WI38 (cell line): ENCODE data around the gene ZBED1.

Experiments used
- H3K4me3 ChIP-seq: 2 replicates; pipeline ENCODE4 v1.5.1; 2011; ENCODE audit warnings: low read depth, mild to moderate bottlenecking, control low read depth, low read length
- TF ChIP-seq, protein P1 (sequence below): IDR thresholded peaks from 2 replicates; pipeline ENCODE4 v1.5.1; 2012; ENCODE audit warnings: low read depth, mild to moderate bottlenecking, control low read depth, low read length

Gene ZBED1

DNA sequence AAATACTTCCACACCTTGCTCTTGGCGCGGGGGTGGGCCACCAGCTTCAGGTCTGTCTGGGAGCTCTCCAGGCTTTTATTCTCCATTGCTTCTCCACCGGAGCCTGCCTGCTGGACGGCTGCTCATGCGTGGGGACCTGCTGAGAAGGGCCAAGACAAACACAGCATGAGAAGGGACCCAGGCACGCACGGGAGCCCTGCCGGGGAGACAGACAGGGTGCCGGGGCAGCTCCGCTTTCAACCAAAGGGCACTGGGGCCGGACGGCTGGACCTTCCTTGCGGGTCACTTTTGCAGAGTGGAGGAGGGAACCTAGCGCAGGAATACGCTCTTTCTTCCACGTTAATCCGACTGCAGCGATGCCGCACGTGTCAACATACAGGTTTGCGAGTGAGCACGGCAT, 10.1 kb downstream of the ZBED1 start:
- TF ChIP-seq, protein P1, sequence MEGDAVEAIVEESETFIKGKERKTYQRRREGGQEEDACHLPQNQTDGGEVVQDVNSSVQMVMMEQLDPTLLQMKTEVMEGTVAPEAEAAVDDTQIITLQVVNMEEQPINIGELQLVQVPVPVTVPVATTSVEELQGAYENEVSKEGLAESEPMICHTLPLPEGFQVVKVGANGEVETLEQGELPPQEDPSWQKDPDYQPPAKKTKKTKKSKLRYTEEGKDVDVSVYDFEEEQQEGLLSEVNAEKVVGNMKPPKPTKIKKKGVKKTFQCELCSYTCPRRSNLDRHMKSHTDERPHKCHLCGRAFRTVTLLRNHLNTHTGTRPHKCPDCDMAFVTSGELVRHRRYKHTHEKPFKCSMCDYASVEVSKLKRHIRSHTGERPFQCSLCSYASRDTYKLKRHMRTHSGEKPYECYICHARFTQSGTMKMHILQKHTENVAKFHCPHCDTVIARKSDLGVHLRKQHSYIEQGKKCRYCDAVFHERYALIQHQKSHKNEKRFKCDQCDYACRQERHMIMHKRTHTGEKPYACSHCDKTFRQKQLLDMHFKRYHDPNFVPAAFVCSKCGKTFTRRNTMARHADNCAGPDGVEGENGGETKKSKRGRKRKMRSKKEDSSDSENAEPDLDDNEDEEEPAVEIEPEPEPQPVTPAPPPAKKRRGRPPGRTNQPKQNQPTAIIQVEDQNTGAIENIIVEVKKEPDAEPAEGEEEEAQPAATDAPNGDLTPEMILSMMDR = no peak
- H3K4me3 ChIP-seq = no peak overlapping the region

DNA sequence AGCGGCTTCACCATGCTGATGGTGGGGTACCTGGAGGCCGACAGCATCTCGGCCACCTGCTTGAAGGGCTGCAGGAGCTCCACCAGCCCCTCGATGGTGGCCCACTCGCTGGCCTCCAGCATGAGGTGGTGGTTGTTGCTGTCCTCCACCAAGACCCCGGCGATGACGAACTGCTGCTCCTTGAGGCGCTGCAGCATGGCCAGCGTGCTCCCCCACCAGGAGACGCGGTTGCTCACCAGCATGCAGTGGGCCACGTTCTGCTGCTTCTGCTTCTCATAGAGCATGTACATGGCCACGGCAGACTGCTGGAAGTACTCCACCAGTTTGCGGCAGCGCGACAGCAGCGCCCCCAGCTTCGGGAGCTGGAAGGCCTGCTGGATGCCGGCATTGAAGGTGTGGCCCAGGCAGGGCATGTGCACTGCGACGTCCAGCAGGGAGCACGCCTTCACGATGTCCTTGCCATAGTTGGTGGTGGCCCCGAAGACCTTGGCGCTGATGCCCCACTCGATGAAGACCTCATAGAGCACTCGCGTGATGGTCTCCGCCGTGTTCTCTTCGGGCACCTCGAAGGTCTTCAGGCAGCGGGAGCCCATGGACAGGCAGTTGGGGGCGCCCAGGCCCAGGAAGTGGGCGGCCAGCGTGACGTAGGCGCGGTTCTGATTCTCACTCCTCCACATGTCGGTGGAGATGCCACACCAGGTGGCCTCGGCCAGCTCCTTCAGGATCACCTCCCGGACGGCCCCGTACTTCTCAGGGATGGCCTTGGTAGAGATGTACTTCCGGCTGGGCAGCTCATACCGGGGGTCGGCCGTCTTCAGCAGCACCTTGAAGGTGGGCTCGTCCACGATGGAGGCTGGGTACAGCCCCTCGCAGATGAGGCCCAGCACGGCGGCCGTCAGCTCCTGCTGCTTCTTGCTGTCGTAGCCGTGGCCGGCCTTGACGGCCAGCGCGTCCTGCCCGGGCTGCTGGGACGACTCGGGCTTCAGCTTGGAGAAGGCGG, 11.0 kb downstream of the ZBED1 start:
- TF ChIP-seq, protein P1 = no peak
- no peak overlapping the region for H3K4me3 ChIP-seq

DNA sequence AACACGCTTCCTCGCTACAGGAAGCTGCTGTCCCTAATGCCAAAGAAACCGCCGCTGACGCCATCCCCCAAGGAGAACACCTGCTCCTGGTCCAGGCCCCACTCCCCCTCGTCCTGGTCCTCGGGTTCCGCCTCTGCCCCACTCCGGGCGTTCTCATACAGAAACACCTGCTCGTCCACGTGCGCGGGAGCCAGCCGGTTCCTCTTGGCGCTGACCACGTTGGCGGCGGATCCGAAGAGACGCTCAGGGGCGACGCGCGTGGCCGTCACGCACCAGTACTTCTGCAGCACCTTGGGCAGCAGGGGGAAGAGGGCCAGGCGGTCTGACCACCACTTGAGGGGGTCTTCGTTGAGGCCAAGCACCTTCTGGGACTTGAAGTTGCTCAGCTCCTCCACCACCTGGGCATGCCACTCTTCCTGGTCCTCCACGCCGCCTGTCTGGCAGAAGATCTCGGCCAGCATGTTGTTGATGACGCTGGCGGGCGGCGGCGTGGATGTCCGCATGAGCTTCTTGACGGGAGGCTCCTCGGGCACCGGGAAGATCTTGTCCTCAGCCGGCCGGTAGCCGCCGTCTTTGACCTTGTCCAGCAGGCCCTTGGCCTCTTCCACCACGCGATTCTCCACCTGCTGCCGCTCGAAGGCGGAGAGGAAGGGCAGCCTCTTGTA, 12.0 kb downstream of the ZBED1 start:
- no peak overlapping the region for H3K4me3 ChIP-seq
- TF ChIP-seq, protein P1 = no peak

DNA sequence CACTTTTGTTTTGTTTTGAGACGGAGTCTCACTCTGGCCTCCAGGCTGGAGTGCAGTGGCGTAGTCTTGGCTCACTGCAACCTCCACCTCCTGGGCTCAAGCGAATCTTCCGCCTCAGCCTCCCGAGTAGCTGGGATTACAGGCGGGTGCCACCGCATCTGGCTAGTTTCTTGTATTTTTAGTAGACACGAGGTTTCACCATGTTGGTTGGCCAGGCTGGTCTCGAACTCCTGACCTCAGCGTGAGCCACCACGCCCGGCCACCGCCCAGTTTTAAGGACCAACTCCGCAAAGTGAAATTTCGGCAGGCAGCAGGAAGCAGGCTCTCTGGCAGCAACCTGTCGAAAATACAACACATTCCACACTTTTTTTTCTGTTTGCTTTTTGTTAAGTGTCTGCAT, 13.4 kb downstream of the ZBED1 start:
- no peak overlapping the region for H3K4me3 ChIP-seq
- TF ChIP-seq, protein P1 = no peak

DNA sequence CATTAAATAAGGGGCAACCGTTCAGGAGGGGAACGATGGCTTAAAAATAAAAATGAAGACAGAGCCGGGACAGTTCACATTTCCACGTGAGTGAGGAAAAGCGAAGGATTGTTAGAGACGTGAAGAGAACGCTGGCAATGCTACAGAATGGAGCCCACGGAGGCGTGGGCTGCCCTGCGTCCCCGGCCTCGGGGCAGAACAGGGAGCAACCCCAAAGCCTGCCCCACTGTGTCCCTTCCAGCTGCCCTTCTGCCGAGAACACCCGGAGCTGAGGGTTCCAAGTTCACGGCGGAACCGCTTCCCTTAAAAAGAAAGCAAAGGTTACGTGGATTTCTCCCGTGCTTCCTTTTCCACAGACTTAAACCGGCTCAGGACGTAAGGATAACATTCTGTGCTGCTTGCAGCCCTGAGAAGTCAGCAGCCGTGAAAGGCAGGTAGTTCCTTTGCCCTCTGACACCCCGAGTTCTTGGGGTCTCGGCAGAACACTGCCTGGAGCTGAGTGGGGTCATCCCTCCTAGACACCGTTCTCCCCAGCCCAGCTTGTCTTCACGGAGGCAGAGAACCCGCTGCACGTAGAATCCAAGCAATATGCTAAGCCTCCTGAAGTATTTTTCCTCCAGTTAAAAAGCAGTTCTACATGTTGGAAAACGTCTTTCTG, 14.2 kb downstream of the ZBED1 start:
- TF ChIP-seq, protein P1 = no peak
- H3K4me3 ChIP-seq = no peak overlapping the region

DNA sequence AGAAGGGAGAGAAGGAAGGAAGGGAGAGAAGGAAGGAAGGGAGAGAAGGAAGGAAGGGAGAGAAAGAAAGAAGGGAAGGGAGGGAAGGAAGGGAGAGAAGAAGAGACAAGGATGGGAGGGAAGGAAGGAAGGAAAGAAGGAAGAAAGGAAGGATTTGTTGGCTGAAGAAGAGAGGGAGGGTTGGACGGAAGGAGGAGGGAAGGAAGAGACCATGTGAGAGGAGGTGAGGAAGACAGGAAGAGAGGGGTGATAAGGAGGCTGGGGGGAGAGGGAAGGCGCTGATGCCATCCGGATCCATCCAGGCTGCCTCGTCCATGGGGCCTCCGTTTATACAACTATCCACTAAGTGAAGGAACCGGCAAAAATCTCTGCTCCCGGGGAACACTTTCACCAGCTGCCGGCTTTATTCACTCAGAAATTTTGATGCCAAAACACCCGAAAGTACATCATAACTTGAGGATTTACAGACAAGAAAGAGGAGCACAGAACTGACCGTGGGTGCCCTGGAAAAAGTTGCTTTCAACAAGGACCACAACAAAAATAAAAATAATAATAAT, 14.9 kb downstream of the ZBED1 start:
- H3K4me3 ChIP-seq = no peak overlapping the region
- TF ChIP-seq, protein P1 = no peak
